ENCODE measurements around the gene PSMC3IP.

The PSMC3IP gene

DNA sequence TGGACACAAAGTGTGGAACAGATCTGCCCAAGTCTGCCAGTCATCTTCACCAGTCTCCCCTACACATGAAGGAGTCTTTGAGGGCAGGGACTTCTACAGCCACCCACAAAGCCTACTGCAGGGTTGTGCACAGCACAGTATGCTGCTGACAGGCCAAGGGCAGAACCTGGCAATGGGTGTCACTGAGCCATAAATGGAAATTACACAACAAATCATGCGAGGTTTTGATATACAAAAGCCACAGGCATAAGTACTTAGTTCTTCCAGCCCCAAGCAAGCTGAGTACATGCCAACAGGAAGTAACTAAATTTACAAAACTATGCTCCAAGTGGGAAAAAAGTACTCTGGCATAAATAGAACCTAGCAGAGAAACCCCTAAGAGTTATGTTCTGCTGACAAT lies 7.8 kb upstream of the PSMC3IP start:
- no peak for DNase-seq (ENCODE audit: low spot score)

DNA sequence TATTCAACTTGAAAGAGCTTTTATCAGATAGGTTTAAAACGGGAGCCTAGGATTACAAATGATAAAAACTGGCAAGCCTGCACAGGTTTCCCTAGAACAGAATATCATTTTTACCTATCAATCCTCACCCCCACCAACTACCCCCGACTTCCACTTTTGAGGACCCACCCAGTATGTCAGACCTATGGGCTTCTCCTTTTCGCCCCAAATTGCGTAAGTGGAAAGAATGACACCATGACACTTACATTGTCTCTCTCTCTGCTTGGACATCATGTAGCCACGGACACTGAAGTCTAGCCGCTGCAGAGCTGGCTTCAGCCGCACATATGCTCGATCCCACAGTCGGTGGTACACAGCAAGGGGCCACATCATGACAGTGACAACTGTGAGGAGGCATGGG lies 7.4 kb upstream of the PSMC3IP start:
- DNase-seq (ENCODE audit: low spot score), result no peak

DNA sequence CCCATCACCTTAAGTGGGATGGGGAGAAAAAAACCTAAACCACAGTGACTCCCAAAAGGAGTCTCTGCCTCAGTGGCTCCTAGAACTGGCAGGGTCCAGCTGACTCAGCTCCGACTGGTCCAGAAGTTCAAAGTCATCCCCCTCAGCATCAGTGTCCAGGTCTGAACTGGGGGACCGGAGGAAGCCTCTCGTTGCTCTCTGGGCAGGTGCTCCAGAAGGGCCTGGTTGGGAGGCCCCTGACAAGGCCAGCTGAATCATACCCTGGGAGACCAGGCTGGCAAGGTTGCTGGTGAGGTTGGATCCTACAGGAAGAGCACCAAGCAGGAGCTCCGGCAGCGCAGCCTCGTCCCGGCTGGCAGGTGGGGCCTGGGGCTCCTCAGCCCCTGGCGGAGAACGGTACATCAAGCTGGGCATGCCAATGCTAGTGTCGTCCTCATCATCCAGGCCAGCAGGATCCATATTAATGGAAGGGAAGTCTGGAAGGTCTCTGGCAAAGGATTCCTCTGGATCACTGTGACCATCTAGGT lies 4.3 kb upstream of the PSMC3IP start:
- DNase-seq (ENCODE audit: low spot score), result no peak

DNA sequence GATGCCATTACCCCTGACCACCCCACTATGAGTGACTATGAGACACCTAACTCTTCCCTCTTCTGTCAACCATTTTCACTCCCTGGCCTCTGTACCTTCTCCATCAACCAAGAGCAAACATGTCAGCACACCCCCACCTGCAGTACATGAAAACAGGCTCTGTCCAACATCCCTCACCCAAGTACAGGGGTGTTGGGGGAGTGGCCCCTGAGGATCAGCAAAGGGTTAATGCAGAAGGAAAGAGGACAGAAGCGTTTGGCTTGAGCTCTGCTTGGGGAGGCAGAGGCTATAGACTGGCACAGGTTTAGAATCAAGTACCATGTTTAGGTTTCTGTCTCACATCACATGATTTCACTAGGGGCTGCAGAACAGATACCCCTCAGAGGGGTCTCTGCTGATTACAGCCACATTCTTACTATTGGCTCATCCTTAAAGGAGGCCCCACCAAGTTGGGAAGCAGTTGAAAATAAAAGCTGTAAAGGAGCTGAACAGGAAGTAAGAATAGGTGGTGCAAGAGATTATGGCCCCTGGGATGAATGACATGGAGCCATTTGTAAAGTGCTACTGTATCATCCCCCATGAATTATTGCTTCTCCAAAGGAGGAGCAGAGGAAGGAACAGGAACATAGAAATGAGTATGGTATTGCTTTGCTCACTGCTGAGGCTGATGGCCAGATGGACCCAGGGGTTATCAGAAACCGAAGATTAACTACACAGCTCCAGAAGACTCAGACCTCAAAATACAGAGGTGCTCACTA lies 2.4 kb upstream of the PSMC3IP start:
- DNase-seq (ENCODE audit: low spot score), result no peak

DNA sequence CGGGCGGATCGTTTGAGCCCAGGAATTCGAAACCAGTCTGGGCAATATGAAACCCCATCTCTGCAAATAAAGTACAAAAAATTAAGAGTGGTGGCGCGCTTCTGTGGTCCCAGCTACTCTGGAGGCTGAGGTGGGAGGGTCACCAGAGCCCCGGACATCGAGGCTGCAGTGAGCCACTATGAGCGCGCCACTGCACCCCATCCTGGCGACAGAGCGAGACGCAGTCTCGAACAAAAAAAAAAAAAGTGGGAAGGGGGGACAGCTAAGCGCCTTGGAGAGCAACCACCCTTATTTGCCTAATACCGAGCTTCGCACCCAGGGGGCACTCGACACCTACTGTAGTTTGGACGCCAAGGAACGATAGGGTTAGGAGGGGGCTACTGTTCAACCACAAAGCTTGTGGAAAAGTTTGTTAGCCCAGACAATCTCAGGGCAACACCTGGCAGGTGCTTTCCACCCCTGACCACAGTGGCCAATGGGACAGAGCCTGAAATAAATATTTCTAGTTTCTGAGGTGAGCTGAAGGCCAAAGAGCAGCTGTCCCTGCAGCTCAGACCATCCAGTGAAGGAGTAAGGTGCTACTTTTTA lies 847 bp upstream of the PSMC3IP start:
- DNase-seq (ENCODE audit: low spot score), result peak; percentile 81

DNA sequence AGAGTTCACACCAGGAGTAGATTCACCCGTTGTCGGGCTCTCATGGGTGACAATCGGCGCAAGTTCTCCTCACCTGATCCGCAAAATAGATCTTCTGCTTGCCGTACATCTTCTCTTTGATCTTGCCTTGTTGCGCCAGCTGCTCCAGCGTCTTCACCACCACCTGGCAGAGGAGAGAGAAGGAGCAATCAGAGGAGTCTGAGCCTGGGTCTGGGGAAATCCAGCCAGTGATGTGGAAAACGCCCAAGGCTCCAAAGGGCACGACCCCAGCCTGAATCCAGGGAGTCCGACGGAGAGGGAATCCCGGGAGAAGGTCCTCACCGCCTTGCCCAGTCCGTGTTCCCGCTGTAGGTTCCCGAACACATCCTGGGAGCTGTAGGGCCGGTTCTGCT lies 393 bp downstream of the PSMC3IP start:
- DNase-seq (ENCODE audit: low spot score), result no peak

DNA sequence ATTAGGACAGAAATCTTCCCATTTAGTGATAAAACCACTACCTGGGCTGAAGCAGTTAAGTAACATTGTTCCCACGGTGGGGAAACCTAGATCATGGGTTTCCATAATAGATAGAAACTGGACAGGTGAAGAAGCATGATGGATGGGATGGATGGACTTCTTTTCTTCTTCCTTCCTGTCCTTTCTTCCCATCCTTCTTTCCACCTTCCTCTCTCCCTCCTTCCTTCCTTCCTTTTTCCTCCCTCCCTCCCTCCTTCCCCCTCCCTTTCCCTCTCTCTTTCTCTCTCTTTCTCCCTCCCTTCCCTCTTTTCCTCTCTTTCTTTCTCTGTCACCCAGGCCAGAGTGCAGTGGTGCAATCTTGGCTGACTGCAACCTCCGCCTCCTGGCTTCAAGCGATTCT lies 3.1 kb downstream of the PSMC3IP start:
- DNase-seq (ENCODE audit: low spot score), result no peak

DNA sequence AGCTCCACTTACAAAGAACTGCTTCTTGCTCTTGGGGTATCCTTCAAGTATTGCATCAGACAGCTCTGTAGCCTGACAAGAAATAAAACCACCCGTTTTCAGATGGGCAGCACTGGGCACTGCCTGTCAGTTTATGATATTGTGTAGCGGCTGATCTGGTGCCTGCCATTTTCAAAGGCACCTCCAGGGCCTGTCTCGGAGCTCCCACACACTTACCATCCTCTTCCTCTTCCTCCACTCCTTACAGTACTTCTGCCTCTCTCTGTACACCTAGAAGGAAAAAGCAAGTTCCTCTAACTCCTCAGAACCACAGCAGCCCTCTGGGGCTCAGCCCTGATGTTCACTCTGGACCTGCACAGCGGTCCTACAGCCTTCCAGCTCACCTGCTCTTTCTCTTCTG lies 4.4 kb downstream of the PSMC3IP start:
- no peak for DNase-seq (ENCODE audit: low spot score)

DNA sequence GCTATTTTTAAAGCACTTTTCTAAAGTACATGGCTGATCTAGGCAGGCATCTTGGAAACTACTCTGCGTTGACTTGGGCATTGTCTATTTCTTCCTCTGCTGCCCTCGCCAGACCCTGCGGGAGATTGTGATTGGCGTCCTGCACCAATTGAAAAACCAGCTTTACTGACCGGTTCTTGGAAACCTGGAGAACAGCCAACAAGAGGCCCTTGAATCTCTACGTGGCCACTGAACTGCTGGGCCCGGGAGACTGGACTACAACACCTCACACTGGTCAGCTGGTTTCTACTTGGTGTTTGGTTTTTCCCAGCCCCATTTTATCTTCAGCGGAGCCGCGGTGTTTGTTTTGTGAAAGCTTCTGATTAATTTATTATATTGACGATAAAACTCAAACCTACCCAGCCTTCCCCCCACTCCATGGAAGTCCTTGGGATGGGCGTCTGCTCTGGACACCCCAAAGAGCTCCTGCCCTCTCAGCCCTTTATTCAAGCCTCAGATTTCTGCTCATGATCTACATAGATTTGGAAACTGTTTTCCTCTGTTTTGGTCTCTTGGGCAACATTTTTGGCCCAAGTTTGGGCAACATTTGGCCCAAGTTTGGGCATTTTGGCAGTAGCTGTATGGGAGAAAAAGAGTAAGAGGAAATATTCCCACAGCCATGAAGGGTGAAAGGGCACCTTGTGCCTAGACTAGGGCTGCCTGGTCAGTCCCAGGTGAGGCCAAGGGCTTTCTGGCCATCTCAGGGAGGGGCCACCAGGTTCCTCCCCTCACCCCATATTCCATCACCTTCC lies 5.9 kb downstream of the PSMC3IP start:
- no peak for DNase-seq (ENCODE audit: low spot score)

DNA sequence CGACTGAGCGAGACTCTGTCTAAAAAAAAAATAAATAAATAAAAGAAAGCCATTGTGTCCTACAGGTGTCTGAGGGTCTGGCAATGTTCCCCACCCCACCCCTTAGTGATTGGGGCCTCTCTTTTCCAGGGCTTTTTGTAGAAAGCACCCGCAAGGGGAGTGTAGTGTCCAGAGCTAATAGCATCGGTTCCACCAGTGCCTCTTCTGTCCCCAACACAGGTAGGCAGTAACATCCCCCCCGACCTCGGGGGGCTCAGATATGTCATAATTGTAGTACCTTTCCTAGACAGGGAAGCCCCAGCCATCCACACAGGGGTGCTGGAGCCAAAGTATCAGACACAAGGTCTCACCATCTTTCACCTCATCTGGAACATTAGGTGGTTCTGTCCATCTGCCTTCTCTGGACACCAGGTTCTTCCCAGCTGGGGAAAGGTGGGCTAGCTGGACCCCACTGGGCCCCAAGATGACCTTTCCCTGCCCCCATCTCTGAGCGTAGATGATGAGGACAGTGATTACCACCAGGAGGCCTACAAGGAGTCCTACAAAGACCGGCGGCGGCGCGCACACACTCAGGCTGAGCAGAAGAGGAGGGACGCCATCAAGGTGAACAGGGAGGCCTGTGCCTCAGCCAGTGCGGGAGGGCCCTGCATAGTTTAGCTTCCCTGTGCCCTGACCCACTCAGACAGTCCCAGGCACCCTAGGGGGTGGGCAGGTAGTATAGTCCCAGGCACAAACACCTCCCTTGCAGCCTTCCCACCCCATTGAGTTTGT lies 9.0 kb downstream of the PSMC3IP start:
- DNase-seq (ENCODE audit: low spot score), result no peak

DNA sequence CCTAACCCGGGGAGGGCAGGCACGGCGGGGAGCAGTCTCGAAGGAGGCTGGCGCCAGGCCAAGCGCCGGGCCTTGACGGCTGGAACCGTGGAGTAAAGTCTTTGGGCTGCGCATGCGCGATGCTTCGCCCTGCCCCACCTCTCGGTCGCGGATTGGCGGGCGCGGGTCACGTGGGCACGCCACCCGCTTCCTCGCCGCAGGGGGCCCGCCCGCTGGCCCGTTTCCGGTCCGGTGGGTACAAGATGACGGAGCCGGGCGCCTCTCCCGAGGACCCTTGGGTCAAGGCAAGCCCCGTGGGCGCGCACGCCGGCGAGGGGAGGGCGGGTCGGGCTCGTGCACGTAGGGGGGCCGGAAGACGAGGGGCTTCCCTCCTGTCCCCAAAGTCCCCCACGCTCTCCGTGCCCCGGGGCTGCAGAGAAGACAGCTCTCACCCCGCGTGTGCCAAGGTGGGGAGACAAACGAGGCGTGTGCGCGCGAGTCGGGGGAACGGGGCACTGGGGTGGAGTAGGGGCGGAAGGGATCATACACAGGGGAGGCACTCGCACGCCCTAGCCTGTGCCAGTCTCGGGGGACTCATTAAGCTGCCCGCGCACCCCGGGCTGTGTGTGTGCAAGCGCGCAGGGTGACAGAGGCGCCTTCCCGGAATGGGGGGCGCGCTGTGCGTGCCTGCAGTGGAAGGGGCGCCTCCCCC lies 10.5 kb downstream of the PSMC3IP start, which contains the start of gene MLX:
Gene MLX (plus strand): TSS at position 218 of the 691 bp plus-strand sequence. CDS start 25 bp downstream, at position 243.
- peak; percentile 100 for DNase-seq (ENCODE audit: low spot score)

DNA sequence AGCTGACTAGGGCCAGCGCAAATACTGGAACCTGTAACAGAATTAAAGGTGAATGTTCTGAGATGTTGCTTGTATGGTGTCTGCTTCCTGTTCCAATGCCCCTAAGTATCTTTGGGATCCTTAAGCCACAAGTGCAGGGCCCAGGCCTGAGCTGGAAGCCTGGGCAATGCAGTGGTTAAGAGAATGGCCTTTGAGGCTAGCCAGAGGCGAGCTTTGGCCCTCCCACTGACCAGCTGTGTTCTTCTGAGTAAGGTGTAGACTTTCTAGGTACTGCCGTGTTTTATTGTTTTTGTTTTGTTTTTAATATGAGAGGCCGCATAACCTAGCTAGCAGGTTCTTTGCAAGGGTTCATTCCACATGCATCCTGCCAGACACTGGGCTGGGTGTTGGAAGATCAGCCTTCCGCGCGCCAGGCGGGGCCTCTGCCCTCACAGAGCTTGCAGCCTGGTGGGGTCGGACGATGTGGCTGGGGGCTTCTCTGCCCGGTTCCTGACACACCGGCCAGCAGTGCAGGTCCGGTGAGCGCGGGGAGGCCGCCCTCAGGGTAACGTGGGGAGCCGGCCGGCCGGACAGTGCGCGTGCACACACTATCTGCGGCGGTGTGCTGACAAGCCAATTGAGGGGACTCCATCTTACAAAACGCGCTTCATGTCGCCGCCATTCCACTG lies 11.2 kb downstream of the PSMC3IP start:
- no peak for DNase-seq (ENCODE audit: low spot score)

DNA sequence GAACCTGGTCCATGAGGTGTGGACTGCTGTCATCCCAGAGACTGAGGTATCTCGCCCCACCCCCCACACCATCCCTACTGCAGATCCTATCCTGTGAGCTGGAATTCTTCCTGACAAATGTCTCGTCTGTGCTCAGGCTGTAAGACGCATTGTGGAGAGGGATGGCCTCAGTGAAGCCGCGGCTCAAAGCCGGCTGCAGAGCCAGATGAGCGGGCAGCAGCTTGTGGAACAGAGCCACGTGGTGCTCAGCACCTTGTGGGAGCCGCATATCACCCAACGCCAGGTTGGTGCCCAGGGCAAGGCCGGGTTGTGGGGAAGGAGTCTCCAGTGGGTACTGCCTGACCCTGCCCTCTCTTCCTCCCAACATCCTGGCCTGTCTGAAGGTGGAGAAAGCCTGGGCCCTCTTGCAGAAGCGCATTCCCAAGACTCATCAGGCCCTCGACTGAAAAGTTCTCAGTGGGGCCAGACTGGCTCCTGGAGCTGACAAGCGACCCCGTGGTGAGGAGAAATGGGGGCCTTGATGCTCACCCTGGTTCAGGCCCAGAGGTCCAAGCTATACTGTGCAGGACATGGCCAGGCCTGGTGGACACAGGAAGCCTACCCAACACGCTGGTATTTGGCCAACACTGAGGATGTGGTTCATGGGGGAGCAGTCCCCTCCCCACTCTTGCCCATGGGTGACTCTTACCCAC lies 11.9 kb downstream of the PSMC3IP start:
- DNase-seq (ENCODE audit: low spot score), result no peak

DNA sequence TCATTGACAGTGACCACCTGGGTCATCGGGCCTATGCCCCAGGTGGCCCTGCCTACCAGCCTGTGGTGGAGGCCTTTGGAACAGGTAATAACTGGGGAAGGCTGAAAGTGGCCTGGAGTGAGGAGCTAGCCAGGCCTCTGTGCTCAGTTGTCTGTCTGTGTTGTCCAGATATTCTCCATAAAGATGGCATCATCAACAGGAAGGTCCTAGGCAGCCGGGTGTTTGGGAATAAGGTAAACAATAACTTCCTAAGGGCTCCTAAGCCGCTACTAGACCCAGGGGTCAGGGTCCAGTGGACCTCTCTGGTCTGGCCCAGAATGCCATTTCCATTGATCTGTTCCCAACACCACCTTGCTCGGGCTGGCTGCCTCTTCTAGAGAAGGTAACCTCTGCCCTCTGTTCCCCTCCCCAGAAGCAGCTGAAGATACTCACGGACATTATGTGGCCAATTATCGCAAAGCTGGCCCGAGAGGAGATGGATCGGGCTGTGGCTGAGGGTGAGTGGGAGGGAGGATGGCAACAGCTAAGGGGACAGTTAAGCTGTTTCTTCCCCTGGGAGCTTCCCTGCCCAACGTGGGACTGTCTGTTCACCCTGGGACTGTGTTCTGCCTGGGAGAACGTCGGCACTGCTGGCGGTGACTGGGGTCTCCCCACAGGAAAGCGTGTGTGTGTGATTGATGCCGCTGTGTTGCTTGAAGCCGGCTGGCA lies 12.6 kb downstream of the PSMC3IP start:
- DNase-seq (ENCODE audit: low spot score), result no peak

DNA sequence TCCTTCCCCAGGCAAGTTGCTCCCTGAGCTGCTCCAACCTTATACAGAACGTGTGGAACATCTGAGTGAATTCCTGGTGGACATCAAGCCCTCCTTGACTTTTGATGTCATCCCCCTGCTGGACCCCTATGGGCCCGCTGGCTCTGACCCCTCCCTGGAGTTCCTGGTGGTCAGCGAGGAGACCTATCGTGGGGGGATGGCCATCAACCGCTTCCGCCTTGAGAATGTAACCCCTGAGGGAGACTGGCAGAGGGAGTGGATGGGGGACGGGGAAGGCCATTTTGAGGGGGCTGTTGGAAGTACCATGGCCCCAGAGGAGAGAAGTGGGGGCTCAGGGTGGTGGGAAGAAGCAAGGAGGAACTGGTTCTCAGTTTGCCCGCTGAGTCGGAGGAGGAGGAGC lies 13.6 kb downstream of the PSMC3IP start:
- no peak for DNase-seq (ENCODE audit: low spot score)

DNA sequence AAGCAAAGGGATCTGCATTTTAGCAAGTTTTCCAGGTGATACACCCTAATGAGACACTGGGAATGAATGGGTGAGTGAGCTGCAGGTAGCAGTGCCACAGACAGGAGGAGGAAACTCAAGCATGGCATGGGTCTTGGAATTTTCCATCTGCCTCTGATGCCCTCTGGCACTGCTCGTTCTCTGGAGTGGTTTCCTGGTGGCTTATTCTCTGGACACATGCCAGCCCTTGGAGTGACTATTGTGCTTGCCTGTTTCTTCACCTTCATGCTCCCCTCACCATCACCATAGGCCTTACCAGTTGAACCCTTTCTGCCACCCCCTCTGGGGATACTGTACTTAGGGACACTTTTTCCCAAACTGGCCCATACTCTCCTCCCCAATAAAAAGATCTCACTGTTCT lies 14.0 kb downstream of the PSMC3IP start:
- DNase-seq (ENCODE audit: low spot score), result no peak

DNA sequence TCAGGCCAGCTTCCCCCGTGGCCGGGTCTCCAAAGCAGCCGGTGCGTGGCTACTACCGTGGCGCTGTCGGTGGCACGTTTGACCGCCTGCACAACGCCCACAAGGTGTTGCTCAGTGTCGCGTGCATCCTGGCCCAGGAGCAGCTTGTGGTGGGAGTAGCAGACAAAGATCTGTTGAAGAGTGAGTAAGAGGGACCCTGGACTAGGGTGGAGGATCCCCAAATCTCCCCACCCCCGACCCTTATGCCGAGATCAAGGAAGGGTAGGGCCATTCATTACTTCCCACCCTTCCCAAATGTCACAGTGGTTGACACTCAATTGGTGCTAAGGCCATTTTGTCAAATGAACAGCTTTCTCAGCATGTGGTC lies 14.4 kb downstream of the PSMC3IP start:
- DNase-seq (ENCODE audit: low spot score), result no peak

DNA sequence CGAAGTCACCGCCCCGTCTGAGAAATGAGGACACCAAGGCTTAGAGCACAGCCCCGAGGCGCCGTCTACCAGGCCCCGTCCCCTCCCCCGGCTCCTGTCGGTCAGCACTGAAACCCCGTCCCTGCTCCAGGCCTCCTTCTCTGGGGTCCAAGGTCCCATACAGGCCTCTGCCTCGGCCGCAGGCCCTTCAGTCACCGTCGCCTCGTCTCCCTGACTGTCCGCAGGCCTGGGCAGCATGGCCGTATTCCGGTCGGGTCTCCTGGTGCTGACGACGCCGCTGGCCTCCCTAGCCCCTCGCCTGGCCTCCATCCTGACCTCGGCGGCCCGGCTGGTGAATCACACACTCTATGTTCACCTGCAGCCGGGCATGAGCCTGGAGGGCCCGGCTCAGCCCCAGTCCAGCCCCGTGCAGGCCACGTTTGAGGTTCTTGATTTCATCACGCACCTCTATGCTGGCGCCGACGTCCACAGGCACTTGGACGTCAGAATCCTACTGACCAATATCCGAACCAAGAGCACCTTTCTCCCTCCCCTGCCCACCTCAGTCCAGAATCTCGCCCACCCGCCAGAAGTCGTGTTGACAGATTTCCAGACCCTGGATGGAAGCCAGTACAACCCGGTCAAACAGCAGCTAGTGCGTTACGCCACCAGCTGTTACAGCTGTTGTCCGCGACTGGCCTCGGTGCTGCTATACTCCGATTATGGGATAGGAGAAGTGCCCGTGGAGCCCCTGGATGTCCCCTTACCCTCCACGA lies 15.0 kb downstream of the PSMC3IP start:
- no peak for DNase-seq (ENCODE audit: low spot score)

DNA sequence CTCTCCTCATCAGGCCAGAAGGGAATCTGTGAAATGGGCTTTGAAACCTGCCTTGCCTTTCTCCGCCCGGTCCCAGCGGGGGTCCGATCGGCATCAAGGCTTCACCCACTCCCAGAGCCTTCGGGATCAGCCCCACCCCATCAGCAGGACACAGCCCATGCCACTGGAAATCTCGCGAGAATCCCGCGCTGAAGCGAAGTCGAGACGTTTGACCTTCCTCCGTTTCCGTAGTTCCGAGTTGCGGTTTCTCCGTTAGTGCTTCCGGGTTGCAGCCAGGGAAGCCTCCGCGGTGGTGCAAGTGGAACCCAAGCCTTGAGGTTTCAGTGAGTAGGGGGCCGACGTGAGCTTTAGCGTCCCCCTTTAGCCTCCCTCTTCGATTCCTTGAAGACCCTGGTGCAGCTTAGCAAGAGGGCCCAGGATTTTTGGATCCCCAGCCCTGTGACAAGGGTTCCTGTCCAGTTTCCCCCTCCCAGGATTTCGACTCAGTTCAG lies 15.6 kb downstream of the PSMC3IP start, which contains the start of gene COASY:
Gene COASY (plus strand): TSS at position 252 of the 491 bp plus-strand sequence. CDS start 475 bp downstream, outside the sequence.
- DNase-seq (ENCODE audit: low spot score), result peak; percentile 99

Data from hepatic stellate cell (primary cell).